WTC11 (cell line): ENCODE data around the gene CAB39L. TPM values are rescaled to one million over a fixed set of nuclear protein-coding genes. Genes with fewer than 3 reads are reported as not detected.

Source experiments
- ATAC-seq: fragments of 200-7000 bp; cut with Tn5 transposase; 2 replicates; pipeline ENCODE4 v1.10.0; 2021; ENCODE audit warnings: mild to moderate bottlenecking, moderate library complexity
- CTCF ChIA-PET: fragments of 300-600 bp; sonication (Branson Sonifier 250); formaldehyde crosslinking; loops from one replicate; lab custom pipeline; 2021; ENCODE audit warnings: antibody characterized with exemption; lab: Charles Lee
- POLR2A ChIA-PET: fragments of 350-600 bp; sonication (Branson Sonifier 250); formaldehyde crosslinking; loops from one replicate; lab custom pipeline; 2021; ENCODE audit warnings: antibody characterized with exemption; lab: Charles Lee
- DNase-seq: peaks from one replicate; pipeline ENCODE4 v3.0.0; 2021; ENCODE audit warnings: low spot score
- H3K27ac Mint-ChIP-seq: 2 replicates; pipeline ENCODE4 v1.8.0; 2021; ENCODE audit warnings: mixed read lengths
- H3K27me3 Mint-ChIP-seq: 2 replicates; pipeline ENCODE4 v1.8.0; 2021; ENCODE audit warnings: low read depth, mild to moderate bottlenecking, moderate library complexity, mixed read lengths
- H3K36me3 Mint-ChIP-seq: 2 replicates; pipeline ENCODE4 v1.8.0; 2021; ENCODE audit warnings: mixed read lengths
- H3K4me1 Mint-ChIP-seq: 2 replicates; pipeline ENCODE4 v1.8.0; 2022; ENCODE audit warnings: mixed read lengths
- H3K4me3 Mint-ChIP-seq: 2 replicates; pipeline ENCODE4 v1.8.0; 2021; ENCODE audit warnings: mild to moderate bottlenecking, moderate library complexity, mixed read lengths
- H3K9me3 Mint-ChIP-seq: 2 replicates; pipeline ENCODE4 v1.8.0; 2021; ENCODE audit warnings: mixed read lengths
- AR ChIP-seq: fragments of 250-450 bp; sonication (Bioruptor Pico); IDR thresholded peaks from 2 replicates; pipeline ENCODE4 v1.9.0; 2021; ENCODE audit warnings: mild to moderate bottlenecking
- ATF1 ChIP-seq: sonication (generic); formaldehyde crosslinking; IDR thresholded peaks from 2 replicates; pipeline ENCODE4 v1.8.1; 2023; ENCODE audit warnings: mild to moderate bottlenecking, moderate library complexity, missing genetic modification reagents
- EMX1 ChIP-seq: fragments of 250-450 bp; sonication (Bioruptor Pico); IDR thresholded peaks from 2 replicates; pipeline ENCODE4 v1.8.0; 2021; ENCODE audit warnings: mild to moderate bottlenecking
- FOXP4 ChIP-seq: sonication (generic); formaldehyde crosslinking; IDR thresholded peaks from 2 replicates; pipeline ENCODE4 v1.8.0; 2022; ENCODE audit warnings: mild to moderate bottlenecking, missing genetic modification reagents
- GTF2I ChIP-seq: fragments of 250-450 bp; sonication (Bioruptor Pico); conservative IDR thresholded peaks from 2 replicates; pipeline ENCODE4 v1.4.0; 2021; ENCODE audit warnings: mild to moderate bottlenecking
- IRF1 ChIP-seq: sonication (generic); formaldehyde crosslinking; IDR thresholded peaks from 2 replicates; pipeline ENCODE4 v1.8.0; 2023; ENCODE audit warnings: missing genetic modification reagents
- KAT7 ChIP-seq: sonication (generic); formaldehyde crosslinking; IDR thresholded peaks from 2 replicates; pipeline ENCODE4 v1.8.1; 2023; ENCODE audit warnings: missing genetic modification reagents, mild to moderate bottlenecking, borderline replicate concordance
- NR1H2 ChIP-seq: sonication (generic); formaldehyde crosslinking; IDR thresholded peaks from 2 replicates; pipeline ENCODE4 v1.9.0; 2021; ENCODE audit warnings: mild to moderate bottlenecking, moderate library complexity, missing genetic modification reagents
- NR3C1 ChIP-seq: sonication (generic); formaldehyde crosslinking; conservative IDR thresholded peaks from 2 replicates; pipeline ENCODE4 v1.8.1; 2023; ENCODE audit warnings: low read depth, mild to moderate bottlenecking, missing genetic modification reagents
- SMAD3 ChIP-seq: sonication (generic); formaldehyde crosslinking; IDR thresholded peaks from 2 replicates; pipeline ENCODE4 v1.8.0; 2022; ENCODE audit warnings: missing genetic modification reagents, mild to moderate bottlenecking, borderline replicate concordance
- SOX15 ChIP-seq: fragments of 250-450 bp; sonication (Bioruptor Pico); IDR thresholded peaks from 2 replicates; pipeline ENCODE4 v1.9.0; 2021; ENCODE audit warnings: mild to moderate bottlenecking
- SP1 ChIP-seq: sonication (generic); formaldehyde crosslinking; conservative IDR thresholded peaks from 2 replicates; pipeline ENCODE4 v1.8.1; 2022; ENCODE audit warnings: missing genetic modification reagents
- ZNF263 ChIP-seq: sonication (generic); formaldehyde crosslinking; IDR thresholded peaks from 2 replicates; pipeline ENCODE4 v1.8.1; 2022; ENCODE audit warnings: low read depth, mild to moderate bottlenecking, moderate library complexity, missing genetic modification reagents
- ZNF512 ChIP-seq: sonication (generic); formaldehyde crosslinking; IDR thresholded peaks from 2 replicates; pipeline ENCODE4 v1.8.1; 2022; ENCODE audit warnings: missing genetic modification reagents, borderline replicate concordance
- ZNF532 ChIP-seq: fragments of 250-450 bp; sonication (Bioruptor Pico); IDR thresholded peaks from 2 replicates; pipeline ENCODE4 v1.9.0; 2021; ENCODE audit warnings: mild to moderate bottlenecking, borderline replicate concordance
- total RNA-seq: library from RNA; stranded (reverse); gene quantifications from 3 replicates; pipeline ENCODE4 v1.2.3, GENCODE V29; 2021

Gene CAB39L
- total RNA-seq, 1 experiment from 2014 or later, result 3.3 TPM

- ChIA-PET POLR2A (interaction anchor here (0.6 kb wide), 1 partner anchor 14 kb away, joined by 3 read pairs; no protein-coding TSS in a partner anchor), CTCF (no interaction called here)
- no peak for ATAC-seq
- Mint-ChIP-seq H3K9me3 (no peaks in the 10 kb centered on the region), H3K4me3 (no peak overlapping the region), H3K4me1 (peaks cover 24% of the 10 kb centered on the region), H3K36me3 (no peaks in the 10 kb centered on the region), H3K27ac (no peak overlapping the region), H3K27me3 (no peaks in the 10 kb centered on the region; the same call in 1 of the 2 replicates)
- DNase-seq, result no peak
- TF ChIP-seq EMX1, result no peak
- no peak for TF ChIP-seq ZNF263 (CRISPR knock-in tag)
- TF ChIP-seq SOX15 (CRISPR knock-in tag), result no peak
- no peak for TF ChIP-seq GTF2I (CRISPR knock-in tag)
Measured at GRCh38 chr13:49304763-49305700, 138.8 kb downstream of the CAB39L start.

GRCh38 chr13:49304356-49304755 lies 139.5 kb downstream of the CAB39L start:
- CTCF ChIA-PET, result no interaction called here
- no peak for ATAC-seq
- no peaks in the 10 kb centered on the region for H3K9me3 Mint-ChIP-seq
- H3K4me1 Mint-ChIP-seq, result peaks cover 25% of the 10 kb centered on the region
- H3K27ac Mint-ChIP-seq, result no peak overlapping the region
- no peak for DNase-seq
- TF ChIP-seq ATF1 (CRISPR knock-in tag) (no peak), SMAD3 (CRISPR knock-in tag) (no peak), ZNF512 (no peak), ZNF532 (CRISPR knock-in tag) (no peak), SP1 (CRISPR knock-in tag) (no peak), NR1H2 (CRISPR knock-in tag) (no peak)
- no peaks in the 10 kb centered on the region for H3K36me3 Mint-ChIP-seq
- H3K27me3 Mint-ChIP-seq, result no peaks in the 10 kb centered on the region; the same call in 1 of the 2 replicates
- POLR2A ChIA-PET, result no interaction called here
- H3K4me3 Mint-ChIP-seq, result no peak overlapping the region

GRCh38 chr13:49303533-49304252 lies 140.2 kb downstream of the CAB39L start:
- no peak overlapping the region for H3K27ac Mint-ChIP-seq
- no peaks in the 10 kb centered on the region for H3K9me3 Mint-ChIP-seq
- no peaks in the 10 kb centered on the region; the same call in 1 of the 2 replicates for H3K27me3 Mint-ChIP-seq
- H3K4me1 Mint-ChIP-seq, result peaks cover 31% of the 10 kb centered on the region
- no peak overlapping the region for H3K4me3 Mint-ChIP-seq
- no peak for ATAC-seq
- ChIA-PET CTCF (no interaction called here), POLR2A (no interaction called here)
- H3K36me3 Mint-ChIP-seq, result no peaks in the 10 kb centered on the region
- no peak for TF ChIP-seq NR3C1 (CRISPR knock-in tag)
- no peak for DNase-seq

GRCh38 chr13:49302817-49303216 lies 141.0 kb downstream of the CAB39L start:
- Mint-ChIP-seq H3K4me1 (peaks cover 33% of the 10 kb centered on the region), H3K27ac (no peak overlapping the region), H3K4me3 (no peak overlapping the region), H3K9me3 (no peaks in the 10 kb centered on the region), H3K36me3 (no peaks in the 10 kb centered on the region), H3K27me3 (no peaks in the 10 kb centered on the region; the same call in 1 of the 2 replicates)
- DNase-seq (no peak), ATAC-seq (no peak)
- TF ChIP-seq AR (CRISPR knock-in tag) (no peak), KAT7 (no peak), IRF1 (no peak), FOXP4 (CRISPR knock-in tag) (no peak)
- ChIA-PET CTCF (interaction anchor here (0.8 kb wide), 1 partner anchor 141 kb away, joined by 3 read pairs; the partner anchor contains the start of genes CAB39L and SETDB2), POLR2A (no interaction called here)
